Stomach (tissue), 4 donors: ENCODE measurements around the gene YPEL1.

Experiments
- EP300 ChIP-seq: sonication (generic); formaldehyde crosslinking; IDR thresholded peaks from one replicate; pipeline ENCODE4 v1.6.1; 2017; ENCODE audit warnings: antibody characterized with exemption
- POLR2A ChIP-seq, 4 donors: fragments of 450-650 bp; IDR thresholded peaks; one replicate each; pipeline ENCODE4 v1.6.1; 2016; ENCODE audit warnings: antibody characterized with exemption in 4 of 4, control low read depth in 2 of 4, mild to moderate bottlenecking in 1 of 4, moderate library complexity in 1 of 4
- TF ChIP-seq, protein P1 (sequence below), 7 experiments: fragments of 450-650 bp in 4 of 7; fragments of 200-600 bp in 3 of 7; sonication (generic) in 3 of 7; IDR thresholded peaks; one replicate each; pipeline ENCODE4 v1.5.1; 2016 to 2019; ENCODE audit warnings: antibody characterized with exemption in 7 of 7, control low read depth in 2 of 7, mild to moderate bottlenecking in 1 of 7

DNA sequence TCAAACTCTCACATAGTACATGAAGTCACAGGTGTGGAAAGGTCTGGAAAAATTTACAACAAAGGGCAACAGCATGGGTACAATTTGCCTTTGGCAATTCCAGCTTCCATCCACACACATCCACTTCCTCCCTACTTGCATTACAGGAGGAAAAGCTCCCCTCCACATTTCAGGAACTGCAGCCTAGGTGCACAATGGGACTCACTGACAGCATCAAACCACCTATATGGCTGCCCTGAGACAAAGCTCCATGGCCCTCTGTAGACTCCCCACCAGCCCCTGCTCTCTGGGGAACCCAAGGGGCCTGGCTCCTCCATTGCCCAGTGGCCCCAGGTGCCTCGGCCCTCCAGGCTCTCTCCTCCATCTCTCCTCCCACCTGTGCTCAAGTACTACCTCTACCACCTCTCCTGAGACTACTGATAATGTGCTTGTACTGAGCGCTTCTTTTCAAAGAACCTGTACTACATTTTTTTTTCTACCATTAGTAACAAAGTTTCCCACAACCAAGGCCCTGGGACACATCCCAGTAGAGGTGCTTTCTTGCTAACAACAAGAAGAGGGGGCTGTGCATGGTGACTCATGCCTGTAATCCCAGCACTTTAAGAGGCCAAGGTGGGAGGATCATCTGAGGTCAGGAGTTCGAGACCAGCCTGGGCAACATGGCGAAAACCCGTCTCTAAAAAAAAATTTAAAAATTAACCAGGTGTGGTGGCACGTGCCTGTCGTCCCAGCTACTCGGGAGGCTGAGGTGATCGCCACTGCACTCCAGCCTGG, 4.9 kb downstream of the YPEL1 start:
- TF ChIP-seq, protein P1, sequence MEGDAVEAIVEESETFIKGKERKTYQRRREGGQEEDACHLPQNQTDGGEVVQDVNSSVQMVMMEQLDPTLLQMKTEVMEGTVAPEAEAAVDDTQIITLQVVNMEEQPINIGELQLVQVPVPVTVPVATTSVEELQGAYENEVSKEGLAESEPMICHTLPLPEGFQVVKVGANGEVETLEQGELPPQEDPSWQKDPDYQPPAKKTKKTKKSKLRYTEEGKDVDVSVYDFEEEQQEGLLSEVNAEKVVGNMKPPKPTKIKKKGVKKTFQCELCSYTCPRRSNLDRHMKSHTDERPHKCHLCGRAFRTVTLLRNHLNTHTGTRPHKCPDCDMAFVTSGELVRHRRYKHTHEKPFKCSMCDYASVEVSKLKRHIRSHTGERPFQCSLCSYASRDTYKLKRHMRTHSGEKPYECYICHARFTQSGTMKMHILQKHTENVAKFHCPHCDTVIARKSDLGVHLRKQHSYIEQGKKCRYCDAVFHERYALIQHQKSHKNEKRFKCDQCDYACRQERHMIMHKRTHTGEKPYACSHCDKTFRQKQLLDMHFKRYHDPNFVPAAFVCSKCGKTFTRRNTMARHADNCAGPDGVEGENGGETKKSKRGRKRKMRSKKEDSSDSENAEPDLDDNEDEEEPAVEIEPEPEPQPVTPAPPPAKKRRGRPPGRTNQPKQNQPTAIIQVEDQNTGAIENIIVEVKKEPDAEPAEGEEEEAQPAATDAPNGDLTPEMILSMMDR (IDR thresholded peaks at IDR 0.05) = no peak
- TF ChIP-seq EP300 (no peak), POLR2A (IDR thresholded peaks at IDR 0.05) (no peak)
